HG02610 (cell line): ENCODE measurements around the gene GALNS.

Experiments
- ATAC-seq: cut with Tn5 transposase; IDR thresholded peaks from one replicate; pipeline ENCODE4 v1.9.1; 2021; ENCODE audit warnings: mild to moderate bottlenecking, moderate library complexity; ENCODE audit not compliant: unreplicated experiment

The GALNS gene

GRCh38 chr16:88820385-88821025 is 36.2 kb downstream of the GALNS start:
- ATAC-seq: no peak

- ATAC-seq: no peak
Observed at GRCh38 chr16:88819126-88819525, 37.6 kb downstream of the GALNS start.

GRCh38 chr16:88818575-88818874 is 38.2 kb downstream of the GALNS start:
- ATAC-seq: no peak

- ATAC-seq: no peak
Observed at GRCh38 chr16:88817785-88818574, 38.8 kb downstream of the GALNS start.

- no peak for ATAC-seq
Observed at GRCh38 chr16:88816736-88817535, 39.8 kb downstream of the GALNS start.

GRCh38 chr16:88815901-88816589 is 40.7 kb downstream of the GALNS start:
- ATAC-seq: no peak

GRCh38 chr16:88815227-88815626 is 41.5 kb downstream of the GALNS start:
- ATAC-seq: no peak

- no peak for ATAC-seq
Observed at GRCh38 chr16:88814144-88814502, 42.6 kb downstream of the GALNS start.

GRCh38 chr16:88813269-88814143 is 43.2 kb downstream of the GALNS start:
- ATAC-seq: no peak

- no peak for ATAC-seq
Observed at GRCh38 chr16:88812513-88813268, 44.1 kb downstream of the GALNS start.

- ATAC-seq: peak; percentile 62
Observed at GRCh38 chr16:88811769-88812512, 44.8 kb downstream of the GALNS start, which contains the start of gene APRT. Gene APRT, minus strand, starts transcription at chr16:88811928. Its CDS starts 29 bp downstream, at chr16:88811899.

- peak; percentile 34 for ATAC-seq
Observed at GRCh38 chr16:88810912-88811768, 45.6 kb downstream of the GALNS start.

GRCh38 chr16:88810166-88810911 is 46.4 kb downstream of the GALNS start:
- ATAC-seq: no peak

GRCh38 chr16:88809676-88810165 is 47.0 kb downstream of the GALNS start:
- no peak for ATAC-seq

- ATAC-seq: no peak
Observed at GRCh38 chr16:88809068-88809675, 47.6 kb downstream of the GALNS start.

GRCh38 chr16:88807626-88808453 is 48.9 kb downstream of the GALNS start:
- no peak for ATAC-seq
